ENCODE results near the gene RMDN2.
A peak's percentile ranks its signal among the peaks of the same experiment; 100 is the strongest.

DNA sequence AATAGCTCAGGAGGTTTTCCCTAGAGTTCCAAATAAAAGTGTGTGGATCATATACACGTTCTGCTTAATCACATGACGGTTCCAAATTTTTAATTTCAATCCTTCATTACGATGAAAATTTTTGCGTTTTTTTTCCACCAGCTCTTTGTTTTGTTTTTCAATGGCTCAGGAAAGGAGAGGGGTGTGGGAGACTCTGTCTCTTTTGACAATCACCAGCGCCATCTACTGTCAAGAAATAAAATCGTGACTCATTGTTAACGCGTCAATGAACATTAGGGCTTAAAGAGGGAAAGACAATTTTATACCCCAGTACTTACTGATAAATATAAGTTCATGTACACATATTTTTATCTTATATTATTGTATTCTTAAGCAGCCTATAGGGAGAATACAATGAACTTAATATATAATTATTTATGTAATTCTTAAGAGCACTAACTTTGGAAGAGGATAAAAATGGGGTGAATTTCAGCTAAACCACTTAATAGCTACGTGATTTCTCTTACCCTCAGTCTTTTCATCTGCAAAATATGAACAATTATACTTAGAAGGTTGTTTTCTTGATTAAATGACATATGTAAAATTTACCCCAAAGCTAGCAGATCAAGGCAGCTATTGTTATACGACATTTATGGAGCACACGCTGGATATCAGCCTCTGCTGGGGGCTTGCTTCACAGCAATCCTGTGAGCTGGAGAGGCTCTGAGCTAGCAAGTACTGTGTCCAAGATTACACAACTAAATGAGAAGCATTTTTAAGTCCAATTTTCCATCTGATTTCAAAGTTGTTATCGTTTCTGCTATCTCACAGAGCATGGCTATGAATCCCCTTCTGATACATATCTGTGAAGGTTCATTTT lies 47.4 kb upstream of the RMDN2 start:
- TF ChIP-seq KLF9 (tag by site-specific recombination; IDR thresholded peaks at IDR 0.05; ENCODE audit: low read depth) (no peak), ZBTB8A (tag by site-specific recombination; IDR thresholded peaks at IDR 0.05) (no peak), PRDM4 (tag by site-specific recombination; IDR thresholded peaks at IDR 0.05) (no peak), OSR2 (tag by site-specific recombination; IDR thresholded peaks at IDR 0.05) (no peak), ZNF23 (tag by site-specific recombination; IDR thresholded peaks at IDR 0.05; ENCODE audit: borderline replicate concordance) (no peak), ZNF184 (tag by site-specific recombination; IDR thresholded peaks at IDR 0.05) (no peak), TCF7L2 (IDR thresholded peaks at IDR 0.05; ENCODE audit: borderline replicate concordance, low read depth, low read length) (no peak), ZNF501 (tag by site-specific recombination; IDR thresholded peaks at IDR 0.05) (no peak)
- TF ChIP-seq, protein P1, sequence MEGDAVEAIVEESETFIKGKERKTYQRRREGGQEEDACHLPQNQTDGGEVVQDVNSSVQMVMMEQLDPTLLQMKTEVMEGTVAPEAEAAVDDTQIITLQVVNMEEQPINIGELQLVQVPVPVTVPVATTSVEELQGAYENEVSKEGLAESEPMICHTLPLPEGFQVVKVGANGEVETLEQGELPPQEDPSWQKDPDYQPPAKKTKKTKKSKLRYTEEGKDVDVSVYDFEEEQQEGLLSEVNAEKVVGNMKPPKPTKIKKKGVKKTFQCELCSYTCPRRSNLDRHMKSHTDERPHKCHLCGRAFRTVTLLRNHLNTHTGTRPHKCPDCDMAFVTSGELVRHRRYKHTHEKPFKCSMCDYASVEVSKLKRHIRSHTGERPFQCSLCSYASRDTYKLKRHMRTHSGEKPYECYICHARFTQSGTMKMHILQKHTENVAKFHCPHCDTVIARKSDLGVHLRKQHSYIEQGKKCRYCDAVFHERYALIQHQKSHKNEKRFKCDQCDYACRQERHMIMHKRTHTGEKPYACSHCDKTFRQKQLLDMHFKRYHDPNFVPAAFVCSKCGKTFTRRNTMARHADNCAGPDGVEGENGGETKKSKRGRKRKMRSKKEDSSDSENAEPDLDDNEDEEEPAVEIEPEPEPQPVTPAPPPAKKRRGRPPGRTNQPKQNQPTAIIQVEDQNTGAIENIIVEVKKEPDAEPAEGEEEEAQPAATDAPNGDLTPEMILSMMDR (tag by site-specific recombination; IDR thresholded peaks at IDR 0.05) = peak; percentile 49

Measured in HEK293 (cell line).